Measurements from ENCODE around the gene ADAM29. TPM values are rescaled to one million over a fixed set of nuclear protein-coding genes. Genes with fewer than 3 reads are reported as not detected.

Gene ADAM29
- total and polyA plus RNA-seq, 2 of the 8 experiments (the other 6 are each of a cell fraction or from before 2014, with no cell fraction given), result 0.03 TPM; not detected in 1

- Histone ChIP-seq H3K56ac (replicated peaks; ENCODE audit: insufficient read length, low read depth, low read length) (no peak overlapping the region), H3K14ac (ENCODE audit: insufficient read length) (no peak overlapping the region), H2BK20ac (ENCODE audit: low read length) (no peak overlapping the region), H2BK120ac (replicated peaks; ENCODE audit: low read depth, low read length) (no peak overlapping the region), H2BK5ac (ENCODE audit: low read depth, low read length) (no peak overlapping the region), H3K4me1 (replicated peaks in 1 of 4; ENCODE audit: control insufficient read depth in 3 of 4, insufficient read depth in 4 of 4, low read length in 3 of 4) (no peaks in the 10 kb centered on the region), H4K8ac (ENCODE audit: extremely low read depth, insufficient read depth, low read length) (no peak overlapping the region), H3K23me2 (ENCODE audit: low read depth, low read length) (no peaks in the 10 kb centered on the region), H3K4ac (replicated peaks; ENCODE audit: insufficient read length, low read depth, low read length) (no peak overlapping the region), H4K20me1 (replicated peaks in 1 of 2; ENCODE audit: control insufficient read depth in 1 of 2, insufficient read depth in 2 of 2, low read length in 2 of 2) (no peaks in the 10 kb centered on the region), H3K9me3 (ENCODE audit: insufficient read depth in 2 of 2, low read depth in 1 of 2, low read length in 1 of 2) (peaks cover 16% of the 10 kb centered on the region in 2 experiments; a peak in 3 of 4 replicates), H3K9ac (replicated peaks in 1 of 4; ENCODE audit: extremely low read depth in 1 of 4, low read depth in 3 of 4, low read length in 3 of 4) (no peak overlapping the region), H3K27me3 (replicated peaks in 1 of 4; ENCODE audit: control insufficient read depth in 3 of 4, extremely low read depth in 1 of 4, insufficient read depth in 3 of 4, low read length in 3 of 4) (no peaks in the 10 kb centered on the region), H2BK15ac (ENCODE audit: low read length) (no peak overlapping the region), H2BK12ac (ENCODE audit: low read depth, low read length) (no peak overlapping the region), H2AFZ (ENCODE audit: low read length) (no peak overlapping the region), H3K27ac (ENCODE audit: low read depth, low read length) (no peak overlapping the region), H3K23ac (ENCODE audit: insufficient read length) (no peak overlapping the region), H3K36me3 (ENCODE audit: control insufficient read depth in 2 of 4, insufficient read depth in 4 of 4, low read length in 3 of 4) (no peaks in the 10 kb centered on the region; a peak in 1 of 8 replicates), H4K91ac (replicated peaks; ENCODE audit: insufficient read length, low read length) (no peak overlapping the region), H3K18ac (ENCODE audit: extremely low read depth, low read length) (no peak overlapping the region), H3K79me1 (ENCODE audit: low read depth, low read length) (no peaks in the 10 kb centered on the region), H3K4me2 (ENCODE audit: insufficient read depth in 1 of 2, low read depth in 2 of 2, low read length in 2 of 2) (no peak overlapping the region), H2AK5ac (ENCODE audit: low read depth, low read length) (no peak overlapping the region), H4K5ac (ENCODE audit: insufficient read length, low read depth, low read length) (no peak overlapping the region), H3K4me3 (ENCODE audit: extremely low read depth in 1 of 4, insufficient read depth in 2 of 4, low read depth in 3 of 4, low read length in 4 of 4) (no peak overlapping the region), H3K79me2 (ENCODE audit: control insufficient read depth in 1 of 2, insufficient read depth in 2 of 2, low read length in 2 of 2) (no peaks in the 10 kb centered on the region)
- WGBS, 2 experiments (ENCODE audit: extremely low coverage in 1 of 2, insufficient coverage in 1 of 2, insufficient read length in 1 of 2, insufficient replicate concordance in 2 of 2, low coverage in 1 of 2, low lambda C conversion rate in 2 of 2, missing lambda C conversion rate in 1 of 2), result 92% methylated on average over 6 of the region's 6 CpGs; no CpG with 5 or more reads in 1 of the 2 experiments
- FAIRE-seq, result no peak
- no peak for DNase-seq (ENCODE audit: low read depth in 1 of 2, low spot score in 2 of 2)
- ChIA-PET POLR2A (ENCODE audit: partially characterized antibody) (no interaction called here), CTCF (ENCODE audit: partially characterized antibody) (no interaction called here)
- no peak for TF ChIP-seq ATF3 (IDR thresholded peaks at IDR 0.05; ENCODE audit: insufficient read depth, low read depth, low read length)
- TF ChIP-seq GABPA (IDR thresholded peaks at IDR 0.05; ENCODE audit: borderline replicate concordance, insufficient read depth, low read length), result no peak
- TF ChIP-seq POU5F1 (IDR thresholded peaks at IDR 0.05; ENCODE audit: low read depth, low read length), result no peak
- TF ChIP-seq NRF1 (IDR thresholded peaks at IDR 0.05; ENCODE audit: low read depth, low read length), result no peak
- TF ChIP-seq ASH2L (IDR thresholded peaks at IDR 0.05; ENCODE audit: low read length), result no peak
- no peak for TF ChIP-seq TAF7 (optimal IDR thresholded peaks at IDR 0.05; ENCODE audit: borderline replicate concordance, low read depth, low read length)
- no peak for TF ChIP-seq ATF2 (IDR thresholded peaks at IDR 0.05; ENCODE audit: low read length)
- TF ChIP-seq SIN3A (conservative IDR thresholded peaks at IDR 0.05 in 1 of 2, IDR thresholded peaks at IDR 0.05 in 1 of 2; ENCODE audit: low read depth in 1 of 2, low read length in 2 of 2), result no peak
- no peak for TF ChIP-seq MAFK (IDR thresholded peaks at IDR 0.05; ENCODE audit: low read depth, low read length)
- no peak for TF ChIP-seq RBBP5 (IDR thresholded peaks at IDR 0.05; ENCODE audit: borderline replicate concordance, low read depth, low read length)
- no peak for TF ChIP-seq TCF12 (IDR thresholded peaks at IDR 0.05; ENCODE audit: low read depth, low read length)
Observed at GRCh38 chr4:174983128-174983750, 65.1 kb downstream of the ADAM29 start.

Data from H1 (cell line).